GM23338 (cell line): ENCODE data around the gene TTBK2. TPM values are rescaled to one million over a fixed set of nuclear protein-coding genes. Genes with fewer than 3 reads are reported as not detected.

ENCODE experiments used
- ATAC-seq: fragments of 200-7000 bp; cut with Tn5 transposase; 3 replicates; pipeline ENCODE4 v1.9.1; 2020
- DNase-seq: peaks from one replicate; pipeline ENCODE4 v3.0.0-alpha.2; 2015; ENCODE audit warnings: low spot score
- H2AFZ ChIP-seq: fragments of 200-600 bp; sonication (generic); 2 replicates; pipeline ENCODE4 v1.8.0; 2016; ENCODE audit warnings: antibody characterized with exemption, mild to moderate bottlenecking, moderate library complexity
- H3F3A ChIP-seq: fragments of 200-600 bp; sonication (generic); replicated peaks from 2 replicates; pipeline ENCODE4 v1.8.0; 2017; ENCODE audit warnings: antibody characterized with exemption, mixed run types, low read depth
- H3K27ac ChIP-seq: fragments of 200-600 bp; sonication (generic); 2 replicates; pipeline ENCODE4 v1.6.1; 2016; ENCODE audit warnings: low read depth
- H3K27me3 ChIP-seq: fragments of 200-600 bp; sonication (generic); 2 replicates; pipeline ENCODE4 v1.8.0; 2016; ENCODE audit warnings: mild to moderate bottlenecking, mixed run types, moderate library complexity; ENCODE audit not compliant: insufficient read depth
- H3K36me3 ChIP-seq: fragments of 200-600 bp; sonication (generic); 2 replicates; pipeline ENCODE4 v1.8.0; 2016; ENCODE audit warnings: mild to moderate bottlenecking; ENCODE audit not compliant: insufficient read depth
- H3K4me1 ChIP-seq: fragments of 200-600 bp; sonication (generic); 2 replicates; pipeline ENCODE4 v1.8.0; 2016; ENCODE audit warnings: mild to moderate bottlenecking, moderate library complexity; ENCODE audit not compliant: insufficient read depth
- H3K4me2 ChIP-seq: fragments of 200-600 bp; sonication (generic); 2 replicates; pipeline ENCODE4 v1.7.1; 2017; ENCODE audit warnings: mixed run types
- H3K4me3 ChIP-seq: fragments of 200-600 bp; sonication (generic); 2 replicates; pipeline ENCODE4 v1.6.1; 2016; ENCODE audit warnings: mixed run types
- H3K79me2 ChIP-seq: fragments of 200-600 bp; sonication (generic); replicated peaks from 2 replicates; pipeline ENCODE4 v1.8.0; 2017; ENCODE audit warnings: mild to moderate bottlenecking; ENCODE audit not compliant: insufficient read depth
- H3K9me2 ChIP-seq: fragments of 200-600 bp; sonication (generic); 2 replicates; pipeline ENCODE4 v1.8.0; 2017; ENCODE audit not compliant: insufficient read depth
- H4K20me1 ChIP-seq: fragments of 200-600 bp; sonication (generic); replicated peaks from 2 replicates; pipeline ENCODE4 v1.8.0; 2017; ENCODE audit warnings: mild to moderate bottlenecking; ENCODE audit not compliant: insufficient read depth
- H3K27ac Mint-ChIP-seq: 2 replicates; pipeline ENCODE4 v1.8.0; 2020; ENCODE audit warnings: inconsistent platforms, mild to moderate bottlenecking, moderate library complexity, mixed read lengths
- H3K27me3 Mint-ChIP-seq: 3 replicates; pipeline ENCODE4 v1.8.0; 2022; ENCODE audit warnings: low read depth, mild to moderate bottlenecking, moderate library complexity, mixed read lengths, inconsistent platforms; ENCODE audit not compliant: insufficient read depth, poor library complexity
- H3K36me3 Mint-ChIP-seq: 3 replicates; pipeline ENCODE4 v1.8.0; 2021; ENCODE audit warnings: low read depth, mild to moderate bottlenecking, inconsistent platforms, moderate library complexity, mixed read lengths
- H3K4me1 Mint-ChIP-seq: 3 replicates; pipeline ENCODE4 v1.8.0; 2020; ENCODE audit warnings: mild to moderate bottlenecking, inconsistent platforms, mixed read lengths
- H3K4me3 Mint-ChIP-seq: 3 replicates; pipeline ENCODE4 v1.8.0; 2021; ENCODE audit warnings: moderate library complexity, mild to moderate bottlenecking, inconsistent platforms, mixed read lengths
- H3K9me3 Mint-ChIP-seq: 3 replicates; pipeline ENCODE4 v1.8.0; 2020; ENCODE audit warnings: moderate library complexity, mild to moderate bottlenecking, inconsistent platforms, mixed read lengths
- CREB1 ChIP-seq: fragments of 250-450 bp; sonication (Bioruptor Pico); IDR thresholded peaks from 2 replicates; pipeline ENCODE4 v1.5.0; 2020; ENCODE audit warnings: low read depth, mild to moderate bottlenecking, moderate library complexity
- EZH2 ChIP-seq: fragments of 200-600 bp; sonication (generic); IDR thresholded peaks from one replicate; pipeline ENCODE4 v1.8.0; 2017; ENCODE audit warnings: antibody characterized with exemption, mild to moderate bottlenecking, low read depth; ENCODE audit not compliant: unreplicated experiment
- EZH2phosphoT487 ChIP-seq: fragments of 200-600 bp; sonication (generic); IDR thresholded peaks from one replicate; pipeline ENCODE4 v1.8.1; 2018; ENCODE audit warnings: antibody characterized with exemption; ENCODE audit not compliant: unreplicated experiment
- JUNB ChIP-seq: IDR thresholded peaks from one replicate; pipeline ENCODE4 v1.6.1; 2016; ENCODE audit warnings: antibody characterized with exemption; ENCODE audit not compliant: unreplicated experiment
- NANOG ChIP-seq: IDR thresholded peaks from 2 replicates; pipeline ENCODE4 v1.6.1; 2016; ENCODE audit warnings: antibody characterized with exemption, borderline replicate concordance
- POLR2AphosphoS5 ChIP-seq: IDR thresholded peaks from 2 replicates; pipeline ENCODE4 v1.6.1; 2016; ENCODE audit warnings: antibody characterized with exemption, low read depth
- STAT1 ChIP-seq: IDR thresholded peaks from one replicate; pipeline ENCODE4 v1.6.1; 2016; ENCODE audit warnings: antibody characterized with exemption; ENCODE audit not compliant: unreplicated experiment
- ZNF114 ChIP-seq: fragments of 250-450 bp; sonication (Bioruptor Pico); IDR thresholded peaks from 2 replicates; pipeline ENCODE4 v1.5.0; 2020; ENCODE audit warnings: mild to moderate bottlenecking, moderate library complexity
- ZNF331 ChIP-seq: fragments of 250-450 bp; sonication (Bioruptor Pico); IDR thresholded peaks from 2 replicates; pipeline ENCODE4 v1.5.0; 2020; ENCODE audit warnings: low read depth, mild to moderate bottlenecking, moderate library complexity
- polyA plus RNA-seq: library from polyadenylated mRNA; unstranded; fragments of >200 nt; fragmentation: Nextera tagmentation; extraction: Ambion mirVana; gene quantifications from 2 replicates; pipeline ENCODE4 v1.2.1, GENCODE V29; 2016
- total RNA-seq: library from RNA; depleted of rRNA; stranded (reverse); fragments of >200 nt; shearing (Covaris generic); gene quantifications from 2 replicates; pipeline ENCODE4 v1.2.3, GENCODE V29; 2014
- TF ChIP-seq, protein P1 (sequence below): IDR thresholded peaks from one replicate; pipeline ENCODE4 v1.6.1; 2018; ENCODE audit warnings: antibody characterized with exemption; ENCODE audit not compliant: unreplicated experiment
- TF ChIP-seq, protein P2 (sequence below): IDR thresholded peaks from 2 replicates; pipeline ENCODE4 v1.6.1; 2016; ENCODE audit warnings: antibody characterized with exemption
- TF ChIP-seq, protein P3 (sequence below), 2 experiments: fragments of 200-600 bp in 1 of 2; sonication (generic) in 1 of 2; conservative IDR thresholded peaks; 2 replicates each; pipeline versions ENCODE4 v1.5.1 to v1.6.1; 2016 to 2017; ENCODE audit warnings: antibody characterized with exemption in 2 of 2, low read depth in 2 of 2, mild to moderate bottlenecking in 2 of 2, moderate library complexity in 1 of 2
- TF ChIP-seq, protein P4 (sequence below): fragments of 250-450 bp; sonication (Bioruptor Pico); IDR thresholded peaks from 2 replicates; pipeline ENCODE4 v1.5.0; 2020; ENCODE audit warnings: mild to moderate bottlenecking, moderate library complexity

Gene TTBK2
- total and polyA plus RNA-seq, 2 experiments from 2014 or later = 5.8 to 15.9 TPM

DNA sequence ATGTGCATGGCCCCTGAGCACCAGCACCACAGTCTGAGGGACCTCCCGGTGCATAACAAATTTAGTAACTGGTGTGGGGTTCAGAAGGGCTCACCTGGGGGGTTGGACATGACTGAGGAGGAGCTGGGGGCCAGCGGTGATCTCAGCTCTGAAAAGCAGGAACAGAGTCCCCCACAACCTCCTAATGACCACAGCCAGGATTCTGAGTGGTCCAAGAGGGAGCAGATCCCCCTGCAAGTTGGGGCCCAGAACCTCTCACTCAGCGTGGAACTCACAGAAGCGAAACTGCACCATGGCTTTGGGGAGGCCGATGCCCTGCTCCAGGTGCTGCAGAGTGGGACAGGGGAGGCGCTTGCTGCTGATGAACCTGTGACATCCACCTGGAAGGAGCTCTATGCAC lies 226.6 kb downstream of the TTBK2 start:
- no peak overlapping the region for H3K4me3 Mint-ChIP-seq
- Histone ChIP-seq H3K79me2 (no peaks in the 10 kb centered on the region), H3K36me3 (no peaks in the 10 kb centered on the region), H3F3A (no peaks in the 10 kb centered on the region), H3K4me1 (no peaks in the 10 kb centered on the region), H3K4me3 (no peak overlapping the region), H3K9me2 (no peaks in the 10 kb centered on the region), H3K27ac (no peak overlapping the region), H3K4me2 (no peak overlapping the region), H4K20me1 (no peaks in the 10 kb centered on the region), H3K27me3 (no peaks in the 10 kb centered on the region), H2AFZ (no peak overlapping the region)
- no peaks in the 10 kb centered on the region for H3K4me1 Mint-ChIP-seq
- DNase-seq = no peak
- peak overlapping the region; percentile 55; the same call in 1 of the 2 replicates for H3K27ac Mint-ChIP-seq
- H3K27me3 Mint-ChIP-seq = peaks cover 11% of the 10 kb centered on the region
- peaks cover 4% of the 10 kb centered on the region; the same call in 1 of the 3 replicates for H3K36me3 Mint-ChIP-seq
- H3K9me3 Mint-ChIP-seq = no peaks in the 10 kb centered on the region
- no peak for ATAC-seq
- TF ChIP-seq, protein P1, sequence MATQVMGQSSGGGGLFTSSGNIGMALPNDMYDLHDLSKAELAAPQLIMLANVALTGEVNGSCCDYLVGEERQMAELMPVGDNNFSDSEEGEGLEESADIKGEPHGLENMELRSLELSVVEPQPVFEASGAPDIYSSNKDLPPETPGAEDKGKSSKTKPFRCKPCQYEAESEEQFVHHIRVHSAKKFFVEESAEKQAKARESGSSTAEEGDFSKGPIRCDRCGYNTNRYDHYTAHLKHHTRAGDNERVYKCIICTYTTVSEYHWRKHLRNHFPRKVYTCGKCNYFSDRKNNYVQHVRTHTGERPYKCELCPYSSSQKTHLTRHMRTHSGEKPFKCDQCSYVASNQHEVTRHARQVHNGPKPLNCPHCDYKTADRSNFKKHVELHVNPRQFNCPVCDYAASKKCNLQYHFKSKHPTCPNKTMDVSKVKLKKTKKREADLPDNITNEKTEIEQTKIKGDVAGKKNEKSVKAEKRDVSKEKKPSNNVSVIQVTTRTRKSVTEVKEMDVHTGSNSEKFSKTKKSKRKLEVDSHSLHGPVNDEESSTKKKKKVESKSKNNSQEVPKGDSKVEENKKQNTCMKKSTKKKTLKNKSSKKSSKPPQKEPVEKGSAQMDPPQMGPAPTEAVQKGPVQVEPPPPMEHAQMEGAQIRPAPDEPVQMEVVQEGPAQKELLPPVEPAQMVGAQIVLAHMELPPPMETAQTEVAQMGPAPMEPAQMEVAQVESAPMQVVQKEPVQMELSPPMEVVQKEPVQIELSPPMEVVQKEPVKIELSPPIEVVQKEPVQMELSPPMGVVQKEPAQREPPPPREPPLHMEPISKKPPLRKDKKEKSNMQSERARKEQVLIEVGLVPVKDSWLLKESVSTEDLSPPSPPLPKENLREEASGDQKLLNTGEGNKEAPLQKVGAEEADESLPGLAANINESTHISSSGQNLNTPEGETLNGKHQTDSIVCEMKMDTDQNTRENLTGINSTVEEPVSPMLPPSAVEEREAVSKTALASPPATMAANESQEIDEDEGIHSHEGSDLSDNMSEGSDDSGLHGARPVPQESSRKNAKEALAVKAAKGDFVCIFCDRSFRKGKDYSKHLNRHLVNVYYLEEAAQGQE = no peak
- TF ChIP-seq, protein P2, sequence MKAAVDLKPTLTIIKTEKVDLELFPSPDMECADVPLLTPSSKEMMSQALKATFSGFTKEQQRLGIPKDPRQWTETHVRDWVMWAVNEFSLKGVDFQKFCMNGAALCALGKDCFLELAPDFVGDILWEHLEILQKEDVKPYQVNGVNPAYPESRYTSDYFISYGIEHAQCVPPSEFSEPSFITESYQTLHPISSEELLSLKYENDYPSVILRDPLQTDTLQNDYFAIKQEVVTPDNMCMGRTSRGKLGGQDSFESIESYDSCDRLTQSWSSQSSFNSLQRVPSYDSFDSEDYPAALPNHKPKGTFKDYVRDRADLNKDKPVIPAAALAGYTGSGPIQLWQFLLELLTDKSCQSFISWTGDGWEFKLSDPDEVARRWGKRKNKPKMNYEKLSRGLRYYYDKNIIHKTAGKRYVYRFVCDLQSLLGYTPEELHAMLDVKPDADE = no peak
- TF ChIP-seq POLR2AphosphoS5 = no peak
- no peak for TF ChIP-seq JUNB
- no peak for TF ChIP-seq ZNF114 (CRISPR knock-in tag)
- TF ChIP-seq STAT1 = no peak
- TF ChIP-seq CREB1 (CRISPR knock-in tag) = no peak
- TF ChIP-seq, protein P3, sequence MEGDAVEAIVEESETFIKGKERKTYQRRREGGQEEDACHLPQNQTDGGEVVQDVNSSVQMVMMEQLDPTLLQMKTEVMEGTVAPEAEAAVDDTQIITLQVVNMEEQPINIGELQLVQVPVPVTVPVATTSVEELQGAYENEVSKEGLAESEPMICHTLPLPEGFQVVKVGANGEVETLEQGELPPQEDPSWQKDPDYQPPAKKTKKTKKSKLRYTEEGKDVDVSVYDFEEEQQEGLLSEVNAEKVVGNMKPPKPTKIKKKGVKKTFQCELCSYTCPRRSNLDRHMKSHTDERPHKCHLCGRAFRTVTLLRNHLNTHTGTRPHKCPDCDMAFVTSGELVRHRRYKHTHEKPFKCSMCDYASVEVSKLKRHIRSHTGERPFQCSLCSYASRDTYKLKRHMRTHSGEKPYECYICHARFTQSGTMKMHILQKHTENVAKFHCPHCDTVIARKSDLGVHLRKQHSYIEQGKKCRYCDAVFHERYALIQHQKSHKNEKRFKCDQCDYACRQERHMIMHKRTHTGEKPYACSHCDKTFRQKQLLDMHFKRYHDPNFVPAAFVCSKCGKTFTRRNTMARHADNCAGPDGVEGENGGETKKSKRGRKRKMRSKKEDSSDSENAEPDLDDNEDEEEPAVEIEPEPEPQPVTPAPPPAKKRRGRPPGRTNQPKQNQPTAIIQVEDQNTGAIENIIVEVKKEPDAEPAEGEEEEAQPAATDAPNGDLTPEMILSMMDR (conservative IDR thresholded peaks at IDR 0.05; ENCODE audit: low read depth in 2 of 2) = no peak
- no peak for TF ChIP-seq EZH2
- TF ChIP-seq, protein P4, sequence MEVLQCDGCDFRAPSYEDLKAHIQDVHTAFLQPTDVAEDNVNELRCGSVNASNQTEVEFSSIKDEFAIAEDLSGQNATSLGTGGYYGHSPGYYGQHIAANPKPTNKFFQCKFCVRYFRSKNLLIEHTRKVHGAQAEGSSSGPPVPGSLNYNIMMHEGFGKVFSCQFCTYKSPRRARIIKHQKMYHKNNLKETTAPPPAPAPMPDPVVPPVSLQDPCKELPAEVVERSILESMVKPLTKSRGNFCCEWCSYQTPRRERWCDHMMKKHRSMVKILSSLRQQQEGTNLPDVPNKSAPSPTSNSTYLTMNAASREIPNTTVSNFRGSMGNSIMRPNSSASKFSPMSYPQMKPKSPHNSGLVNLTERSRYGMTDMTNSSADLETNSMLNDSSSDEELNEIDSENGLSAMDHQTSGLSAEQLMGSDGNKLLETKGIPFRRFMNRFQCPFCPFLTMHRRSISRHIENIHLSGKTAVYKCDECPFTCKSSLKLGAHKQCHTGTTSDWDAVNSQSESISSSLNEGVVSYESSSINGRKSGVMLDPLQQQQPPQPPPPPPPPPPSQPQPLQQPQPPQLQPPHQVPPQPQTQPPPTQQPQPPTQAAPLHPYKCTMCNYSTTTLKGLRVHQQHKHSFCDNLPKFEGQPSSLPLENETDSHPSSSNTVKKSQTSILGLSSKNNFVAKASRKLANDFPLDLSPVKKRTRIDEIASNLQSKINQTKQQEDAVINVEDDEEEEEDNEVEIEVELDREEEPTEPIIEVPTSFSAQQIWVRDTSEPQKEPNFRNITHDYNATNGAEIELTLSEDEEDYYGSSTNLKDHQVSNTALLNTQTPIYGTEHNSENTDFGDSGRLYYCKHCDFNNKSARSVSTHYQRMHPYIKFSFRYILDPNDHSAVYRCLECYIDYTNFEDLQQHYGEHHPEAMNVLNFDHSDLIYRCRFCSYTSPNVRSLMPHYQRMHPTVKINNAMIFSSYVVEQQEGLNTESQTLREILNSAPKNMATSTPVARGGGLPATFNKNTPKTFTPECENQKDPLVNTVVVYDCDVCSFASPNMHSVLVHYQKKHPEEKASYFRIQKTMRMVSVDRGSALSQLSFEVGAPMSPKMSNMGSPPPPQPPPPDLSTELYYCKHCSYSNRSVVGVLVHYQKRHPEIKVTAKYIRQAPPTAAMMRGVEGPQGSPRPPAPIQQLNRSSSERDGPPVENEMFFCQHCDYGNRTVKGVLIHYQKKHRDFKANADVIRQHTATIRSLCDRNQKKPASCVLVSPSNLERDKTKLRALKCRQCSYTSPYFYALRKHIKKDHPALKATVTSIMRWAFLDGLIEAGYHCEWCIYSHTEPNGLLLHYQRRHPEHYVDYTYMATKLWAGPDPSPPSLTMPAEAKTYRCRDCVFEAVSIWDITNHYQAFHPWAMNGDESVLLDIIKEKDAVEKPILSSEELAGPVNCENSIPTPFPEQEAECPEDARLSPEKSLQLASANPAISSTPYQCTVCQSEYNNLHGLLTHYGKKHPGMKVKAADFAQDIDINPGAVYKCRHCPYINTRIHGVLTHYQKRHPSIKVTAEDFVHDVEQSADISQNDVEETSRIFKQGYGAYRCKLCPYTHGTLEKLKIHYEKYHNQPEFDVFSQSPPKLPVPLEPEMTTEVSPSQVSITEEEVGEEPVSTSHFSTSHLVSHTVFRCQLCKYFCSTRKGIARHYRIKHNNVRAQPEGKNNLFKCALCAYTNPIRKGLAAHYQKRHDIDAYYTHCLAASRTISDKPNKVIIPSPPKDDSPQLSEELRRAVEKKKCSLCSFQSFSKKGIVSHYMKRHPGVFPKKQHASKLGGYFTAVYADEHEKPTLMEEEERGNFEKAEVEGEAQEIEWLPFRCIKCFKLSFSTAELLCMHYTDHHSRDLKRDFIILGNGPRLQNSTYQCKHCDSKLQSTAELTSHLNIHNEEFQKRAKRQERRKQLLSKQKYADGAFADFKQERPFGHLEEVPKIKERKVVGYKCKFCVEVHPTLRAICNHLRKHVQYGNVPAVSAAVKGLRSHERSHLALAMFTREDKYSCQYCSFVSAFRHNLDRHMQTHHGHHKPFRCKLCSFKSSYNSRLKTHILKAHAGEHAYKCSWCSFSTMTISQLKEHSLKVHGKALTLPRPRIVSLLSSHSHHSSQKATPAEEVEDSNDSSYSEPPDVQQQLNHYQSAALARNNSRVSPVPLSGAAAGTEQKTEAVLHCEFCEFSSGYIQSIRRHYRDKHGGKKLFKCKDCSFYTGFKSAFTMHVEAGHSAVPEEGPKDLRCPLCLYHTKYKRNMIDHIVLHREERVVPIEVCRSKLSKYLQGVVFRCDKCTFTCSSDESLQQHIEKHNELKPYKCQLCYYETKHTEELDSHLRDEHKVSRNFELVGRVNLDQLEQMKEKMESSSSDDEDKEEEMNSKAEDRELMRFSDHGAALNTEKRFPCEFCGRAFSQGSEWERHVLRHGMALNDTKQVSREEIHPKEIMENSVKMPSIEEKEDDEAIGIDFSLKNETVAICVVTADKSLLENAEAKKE (CRISPR knock-in tag) = no peak
- no peak for TF ChIP-seq EZH2phosphoT487
- TF ChIP-seq NANOG = no peak
- no peak for TF ChIP-seq ZNF331 (CRISPR knock-in tag)
